Gastroesophageal sphincter (tissue), 4 donors: ENCODE data around the gene LRRC46. TPM values are rescaled to one million over a fixed set of nuclear protein-coding genes. Genes with fewer than 3 reads are reported as not detected.

Experiments
- ATAC-seq: fragments of 150-250 bp; one replicate; pipeline ENCODE4 v1.9.1; 2016; ENCODE audit warnings: mild to moderate bottlenecking, moderate library complexity
- H3K27ac ChIP-seq, 4 donors: fragments of 200-600 bp; sonication (generic) in 3 of 4; 1 replicate in 3 of 4; 2 replicates in 1 of 4; pipeline ENCODE4 v1.5.1; 2016 to 2019
- H3K27me3 ChIP-seq: fragments of 200-600 bp; sonication (generic); one replicate; pipeline ENCODE4 v1.5.1; 2019
- H3K36me3 ChIP-seq, 2 donors: fragments of 200-600 bp; sonication (generic); one replicate each; pipeline ENCODE4 v1.5.1; 2019; ENCODE audit warnings: control low read depth in 1 of 2
- H3K4me1 ChIP-seq, 3 donors: fragments of 200-600 bp; sonication (generic); 1 replicate in 2 of 3; 2 replicates in 1 of 3; pipeline ENCODE4 v1.5.1; 2016 to 2019; ENCODE audit warnings: control low read depth in 2 of 3
- H3K4me3 ChIP-seq, 2 donors: fragments of 200-600 bp; sonication (generic); one replicate each; pipeline ENCODE4 v1.5.1; 2019; ENCODE audit warnings: mild to moderate bottlenecking in 1 of 2, moderate library complexity in 1 of 2
- H3K9me3 ChIP-seq, 3 donors: fragments of 200-600 bp; sonication (generic); one replicate each; pipeline ENCODE4 v1.5.1; 2017 to 2019; ENCODE audit warnings: control low read depth in 2 of 3
- EP300 ChIP-seq: sonication (generic); formaldehyde crosslinking; IDR thresholded peaks from one replicate; pipeline ENCODE4 v1.6.1; 2017; ENCODE audit warnings: antibody characterized with exemption, mild to moderate bottlenecking
- POLR2A ChIP-seq, 2 donors: fragments of 450-650 bp; IDR thresholded peaks; one replicate each; pipeline ENCODE4 v1.6.1; 2017; ENCODE audit warnings: antibody characterized with exemption in 2 of 2, mild to moderate bottlenecking in 2 of 2, moderate library complexity in 1 of 2
- POLR2AphosphoS5 ChIP-seq: sonication (generic); formaldehyde crosslinking; IDR thresholded peaks from one replicate; pipeline ENCODE4 v1.6.1; 2017; ENCODE audit warnings: antibody characterized with exemption
- WGBS, 2 donors: methylation state at CpG; one replicate each; pipeline ENCODE4 v1.1.5; 2018; ENCODE audit warnings: low coverage in 1 of 2; 5-methylcytosine and 5-hydroxymethylcytosine counted together
- total RNA-seq, 4 donors: library from RNA; depleted of rRNA; stranded (reverse); fragments of >200 nt; gene quantifications; one replicate each; pipeline ENCODE4 v1.1.0, GENCODE V29; 2016
- TF ChIP-seq, protein P1 (sequence below), 4 experiments: fragments of 200-600 bp in 2 of 4; fragments of 450-650 bp in 2 of 4; sonication (generic) in 1 of 4; IDR thresholded peaks; one replicate each; pipeline ENCODE4 v1.5.1; 2017 to 2019; ENCODE audit warnings: antibody characterized with exemption in 4 of 4, mild to moderate bottlenecking in 2 of 4, moderate library complexity in 2 of 4

Gene LRRC46
- total RNA-seq, 4 donors from 2014 or later: 0.46 to 1.3 TPM; not detected in 2

DNA sequence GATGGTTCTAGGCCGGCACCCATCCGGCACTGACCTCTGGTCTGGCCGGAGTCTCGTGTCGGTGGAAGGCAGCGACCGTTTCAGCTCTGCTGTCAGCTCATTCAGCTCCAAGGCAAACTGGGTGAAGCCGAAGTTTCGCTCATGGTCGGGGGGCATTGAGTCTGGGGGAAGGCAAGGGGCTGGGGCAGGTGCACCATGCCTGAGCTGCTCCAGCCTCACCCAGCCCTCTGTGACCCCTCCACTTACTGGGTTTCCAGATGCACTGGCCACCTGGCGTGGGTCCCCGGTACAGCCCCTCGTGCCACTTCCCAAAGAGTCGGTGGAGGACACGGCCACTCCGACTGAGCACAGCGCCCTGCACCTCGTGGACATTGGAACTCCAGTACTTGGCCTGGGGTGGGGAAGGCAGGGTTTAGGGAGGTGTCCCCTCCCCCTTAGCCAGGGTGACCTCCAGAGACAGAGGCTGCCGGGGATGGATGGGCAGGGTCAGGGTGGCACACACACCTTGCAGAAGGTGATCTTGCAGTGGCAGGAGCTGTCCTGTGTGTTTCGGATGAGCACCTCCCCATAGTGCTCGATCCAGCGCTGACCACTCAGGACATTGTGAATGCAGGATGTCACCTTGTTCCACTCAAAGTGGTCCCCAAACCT, 22.5 kb upstream of the LRRC46 start:
- Histone ChIP-seq H3K36me3 (peaks cover 0 to 68% of the 10 kb centered on the region in 2 donors), H3K4me1 (peaks cover 0 to 7% (median 0%) of the 10 kb centered on the region in 3 donors), H3K27ac (no peak overlapping the region), H3K27me3 (peaks cover 4% of the 10 kb centered on the region), H3K9me3 (no peaks in the 10 kb centered on the region), H3K4me3 (no peak overlapping the region)
- no peak for ATAC-seq
- 100% methylated on average over 1 of the region's 22 CpGs; no CpG with 5 or more reads in 1 of the 2 donors for WGBS, 2 donors
- TF ChIP-seq POLR2AphosphoS5 (no peak), EP300 (no peak), POLR2A (IDR thresholded peaks at IDR 0.05) (no peak)
- TF ChIP-seq, protein P1, sequence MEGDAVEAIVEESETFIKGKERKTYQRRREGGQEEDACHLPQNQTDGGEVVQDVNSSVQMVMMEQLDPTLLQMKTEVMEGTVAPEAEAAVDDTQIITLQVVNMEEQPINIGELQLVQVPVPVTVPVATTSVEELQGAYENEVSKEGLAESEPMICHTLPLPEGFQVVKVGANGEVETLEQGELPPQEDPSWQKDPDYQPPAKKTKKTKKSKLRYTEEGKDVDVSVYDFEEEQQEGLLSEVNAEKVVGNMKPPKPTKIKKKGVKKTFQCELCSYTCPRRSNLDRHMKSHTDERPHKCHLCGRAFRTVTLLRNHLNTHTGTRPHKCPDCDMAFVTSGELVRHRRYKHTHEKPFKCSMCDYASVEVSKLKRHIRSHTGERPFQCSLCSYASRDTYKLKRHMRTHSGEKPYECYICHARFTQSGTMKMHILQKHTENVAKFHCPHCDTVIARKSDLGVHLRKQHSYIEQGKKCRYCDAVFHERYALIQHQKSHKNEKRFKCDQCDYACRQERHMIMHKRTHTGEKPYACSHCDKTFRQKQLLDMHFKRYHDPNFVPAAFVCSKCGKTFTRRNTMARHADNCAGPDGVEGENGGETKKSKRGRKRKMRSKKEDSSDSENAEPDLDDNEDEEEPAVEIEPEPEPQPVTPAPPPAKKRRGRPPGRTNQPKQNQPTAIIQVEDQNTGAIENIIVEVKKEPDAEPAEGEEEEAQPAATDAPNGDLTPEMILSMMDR (IDR thresholded peaks at IDR 0.05): no peak

- 73 to 83% methylated on average over 2 to 5 of the region's 10 CpGs for WGBS, 2 donors
- Histone ChIP-seq H3K9me3 (no peaks in the 10 kb centered on the region), H3K36me3 (peaks cover 0 to 81% of the 10 kb centered on the region in 2 donors), H3K27ac (no peak overlapping the region), H3K4me1 (peaks cover 0 to 7% (median 0%) of the 10 kb centered on the region in 3 donors), H3K27me3 (no peaks in the 10 kb centered on the region), H3K4me3 (no peak overlapping the region)
- TF ChIP-seq EP300: no peak
- TF ChIP-seq POLR2A (IDR thresholded peaks at IDR 0.05): no peak
- no peak for TF ChIP-seq POLR2AphosphoS5
- TF ChIP-seq, protein P1 (IDR thresholded peaks at IDR 0.05): no peak
- peak; percentile 14 for ATAC-seq
These were observed 21.2 kb upstream of the LRRC46 start for GRCh38 chr17:47810200-47810821.

DNA sequence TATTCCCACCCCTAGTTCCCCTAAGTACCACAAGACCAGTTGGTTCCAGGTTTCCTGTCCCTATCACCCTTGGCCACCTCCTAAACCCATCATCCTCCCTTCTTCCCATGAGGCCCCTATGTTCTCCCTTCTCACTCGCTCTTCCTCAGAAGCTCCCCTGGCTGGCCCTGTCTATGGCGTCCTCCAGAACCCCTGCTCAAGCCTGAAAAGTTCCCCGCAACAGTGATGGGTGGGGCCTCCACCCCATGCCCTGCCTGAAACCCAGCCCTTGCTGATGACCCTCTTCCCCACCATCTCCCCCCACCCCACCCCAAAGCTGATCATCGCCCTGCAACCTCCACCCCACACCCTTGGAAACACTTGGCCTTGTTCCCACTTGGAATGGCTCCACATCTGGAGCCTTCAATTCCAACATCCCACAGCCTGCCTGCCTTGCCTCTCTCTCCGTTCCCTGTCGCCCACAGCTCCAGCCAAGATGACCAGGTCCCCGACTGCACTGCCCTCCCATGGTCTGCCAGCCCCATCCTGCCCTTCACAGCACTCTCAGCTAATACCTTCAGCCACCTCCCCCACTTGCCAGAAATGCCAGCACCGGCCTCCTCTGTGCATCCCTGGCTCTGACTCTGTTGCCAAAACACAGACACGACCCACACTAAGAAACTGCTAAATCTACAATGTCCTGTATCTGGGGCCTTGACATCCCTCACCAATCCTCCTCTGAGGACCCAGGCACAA, 20.4 kb upstream of the LRRC46 start:
- Histone ChIP-seq H3K4me3 (no peak overlapping the region), H3K36me3 (peaks cover 0 to 89% of the 10 kb centered on the region in 2 donors), H3K27me3 (no peaks in the 10 kb centered on the region), H3K27ac (no peak overlapping the region), H3K9me3 (no peaks in the 10 kb centered on the region), H3K4me1 (peaks cover 0 to 7% (median 0%) of the 10 kb centered on the region in 3 donors)
- TF ChIP-seq EP300 (no peak), POLR2A (IDR thresholded peaks at IDR 0.05) (no peak), POLR2AphosphoS5 (no peak)
- TF ChIP-seq, protein P1 (IDR thresholded peaks at IDR 0.05): no peak
- no peak for ATAC-seq
- 77 to 100% methylated on average over 2 to 8 of the region's 9 CpGs for WGBS, 2 donors

DNA sequence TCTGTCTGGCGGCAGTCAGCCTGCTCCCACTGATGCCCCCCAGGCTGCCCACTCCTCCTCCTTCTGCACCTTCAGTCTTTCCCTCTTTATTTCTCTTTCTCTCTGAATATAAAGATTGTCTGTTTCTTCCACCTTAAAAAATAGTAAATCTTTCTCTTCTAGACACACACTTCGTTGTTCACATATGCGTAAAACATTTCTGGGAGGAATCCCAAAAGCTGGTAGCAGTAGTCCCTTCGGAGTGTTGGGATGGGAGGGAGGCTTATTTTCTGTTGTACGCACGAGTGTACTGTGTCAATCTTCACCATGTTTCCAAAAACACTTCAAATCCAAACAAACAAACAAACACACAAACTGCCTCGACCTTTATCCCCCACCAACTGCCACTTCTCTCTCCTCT, 19.8 kb upstream of the LRRC46 start:
- 58 to 69% methylated on average over 6 to 7 of the region's 7 CpGs for WGBS, 2 donors
- Histone ChIP-seq H3K36me3 (peaks cover 0 to 93% of the 10 kb centered on the region in 2 donors), H3K9me3 (no peaks in the 10 kb centered on the region)

More for the DNA sequence above, 19.8 kb upstream of the LRRC46 start:
- Histone ChIP-seq H3K27ac (no peak overlapping the region), H3K27me3 (no peaks in the 10 kb centered on the region), H3K4me3 (no peak overlapping the region), H3K4me1 (peaks cover 0 to 7% (median 0%) of the 10 kb centered on the region in 3 donors)
- no peak for ATAC-seq
- TF ChIP-seq POLR2AphosphoS5: no peak
- no peak for TF ChIP-seq EP300
- TF ChIP-seq POLR2A (IDR thresholded peaks at IDR 0.05): no peak
- TF ChIP-seq, protein P1 (IDR thresholded peaks at IDR 0.05): no peak
